GM12891 (cell line): ENCODE results near the gene SEZ6.

Experiments used
- POLR2A ChIP-seq: IDR thresholded peaks from 2 replicates; pipeline ENCODE4 v1.6.1; 2011; ENCODE audit warnings: low read depth, low read length, control low read depth
- POU2F2 ChIP-seq: IDR thresholded peaks from 2 replicates; pipeline ENCODE4 v1.6.1; 2011; ENCODE audit warnings: low read depth, mild to moderate bottlenecking, control low read depth, low read length, moderate library complexity

DNA sequence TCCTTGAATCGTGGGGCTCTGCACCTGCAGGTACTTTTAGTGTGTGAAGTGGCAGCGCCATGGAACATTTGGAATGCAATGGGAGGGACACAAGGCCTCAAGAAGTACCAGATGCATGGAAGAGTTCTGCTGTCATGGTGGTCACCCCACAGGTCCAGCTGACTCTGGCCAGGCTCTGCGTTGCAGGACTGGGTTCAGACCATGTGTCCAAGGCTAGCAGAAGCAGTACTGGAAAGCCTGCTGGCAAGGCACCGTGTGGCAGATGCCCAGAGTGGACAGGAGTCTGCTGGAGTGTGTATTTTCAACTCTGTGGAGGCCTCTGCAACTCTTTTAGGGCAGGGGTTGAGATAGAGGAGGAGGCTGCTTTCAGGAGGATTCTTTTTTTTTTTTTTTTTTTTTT lies 39.2 kb upstream of the SEZ6 start:
- TF ChIP-seq POLR2A (no peak), POU2F2 (no peak)
